HG02840 (cell line): ENCODE data around the gene RNF44.

Source experiments
- ATAC-seq: cut with Tn5 transposase; IDR thresholded peaks from one replicate; pipeline ENCODE4 v1.9.1; 2021; ENCODE audit warnings: mild to moderate bottlenecking, moderate library complexity, moderate number of reproducible peaks; ENCODE audit not compliant: unreplicated experiment, low FRiP score

The RNF44 gene

DNA sequence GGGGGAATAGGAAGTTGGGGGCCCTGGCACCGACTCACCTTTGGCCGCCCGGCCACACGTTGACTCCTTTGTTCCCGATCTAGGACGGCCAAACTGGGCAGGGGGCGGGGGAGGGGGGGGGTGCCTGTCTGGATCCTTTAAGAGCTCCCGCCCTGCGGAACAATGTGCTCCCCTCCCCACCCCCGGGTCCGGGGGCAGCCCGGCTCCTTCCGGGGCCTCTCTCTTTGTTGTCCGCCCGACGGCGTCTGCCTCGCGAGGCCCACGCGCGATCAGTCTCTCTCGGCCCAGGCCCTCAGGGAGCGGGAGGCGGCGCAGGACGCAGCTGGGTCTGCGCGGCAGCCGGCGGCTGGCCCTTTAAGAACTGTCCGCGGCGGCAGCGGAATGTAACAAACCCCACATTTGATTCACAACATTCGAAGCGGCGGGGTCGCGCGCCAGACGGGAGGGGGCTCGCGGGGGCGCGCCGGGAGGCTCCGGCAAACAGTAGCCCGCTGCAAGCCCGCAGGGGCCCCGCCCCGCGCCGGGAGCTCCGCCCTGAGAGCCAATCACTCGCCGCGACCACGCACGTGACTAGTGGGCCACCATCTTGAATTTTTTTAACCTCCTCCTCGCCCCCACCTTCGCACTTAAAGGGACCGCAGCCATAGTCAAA lies at the start of gene RNF44:
Gene RNF44 (minus strand): TSS at position 501 of the 652 bp plus-strand sequence. CDS start 4,930 bp downstream, outside the sequence.
- ATAC-seq, result peak; percentile 63

DNA sequence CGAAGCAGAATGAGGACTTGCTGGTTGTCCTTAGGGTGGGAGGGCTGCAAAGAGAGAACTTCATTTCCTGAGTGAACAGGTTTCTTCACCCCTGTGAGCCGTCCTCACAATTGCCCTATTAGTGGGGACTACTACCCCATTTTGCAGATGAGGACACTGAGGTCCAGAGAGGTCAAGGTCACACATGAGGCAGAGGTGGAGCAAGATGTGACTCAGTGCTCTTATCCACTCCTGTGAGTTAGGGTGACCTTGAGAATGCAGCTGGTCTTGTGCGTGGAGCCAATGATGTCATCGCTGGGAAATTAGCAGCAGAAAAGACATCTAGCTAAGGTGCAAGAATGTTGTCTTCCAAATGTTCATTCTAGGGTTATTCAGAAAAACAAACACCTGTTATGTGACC lies 45.9 kb upstream of the RNF44 start:
- ATAC-seq, result no peak

DNA sequence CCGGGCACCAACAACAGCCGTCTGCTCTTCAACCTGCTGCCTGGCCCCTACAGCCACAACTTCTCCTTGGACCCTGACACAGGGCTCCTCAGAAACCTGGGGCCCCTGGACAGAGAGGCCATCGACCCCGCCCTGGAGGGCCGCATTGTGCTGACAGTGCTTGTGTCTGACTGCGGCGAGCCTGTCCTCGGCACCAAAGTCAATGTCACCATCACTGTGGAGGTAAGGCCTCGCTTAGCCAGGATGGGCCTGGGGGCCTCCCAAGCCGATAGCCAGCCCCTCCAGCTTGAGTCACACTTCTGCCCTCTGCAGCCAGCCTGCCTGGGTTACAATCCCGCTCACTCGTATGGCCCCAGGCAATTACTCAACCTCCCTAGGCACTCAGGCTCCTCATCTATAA lies 44.2 kb upstream of the RNF44 start:
- no peak for ATAC-seq

DNA sequence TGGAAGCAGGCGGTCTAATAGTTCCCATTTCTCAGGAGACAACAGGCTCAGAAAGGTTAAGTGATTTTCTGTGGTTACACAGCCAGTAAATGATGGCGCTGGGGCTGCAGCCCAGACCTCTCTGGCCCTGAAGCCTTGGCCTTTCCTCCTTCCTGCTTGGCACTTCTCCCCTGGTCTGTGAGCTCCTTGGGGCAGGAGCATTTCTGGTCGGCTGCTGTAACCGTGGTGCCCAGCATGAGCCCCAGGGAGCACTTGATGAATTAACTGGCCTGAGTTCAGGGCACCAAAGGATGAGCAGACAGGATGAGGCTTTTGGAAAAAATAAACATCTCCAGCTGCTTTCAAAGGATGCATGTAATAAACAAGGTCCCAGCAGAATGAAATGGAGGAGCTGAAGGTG lies 42.1 kb upstream of the RNF44 start:
- ATAC-seq, result no peak

DNA sequence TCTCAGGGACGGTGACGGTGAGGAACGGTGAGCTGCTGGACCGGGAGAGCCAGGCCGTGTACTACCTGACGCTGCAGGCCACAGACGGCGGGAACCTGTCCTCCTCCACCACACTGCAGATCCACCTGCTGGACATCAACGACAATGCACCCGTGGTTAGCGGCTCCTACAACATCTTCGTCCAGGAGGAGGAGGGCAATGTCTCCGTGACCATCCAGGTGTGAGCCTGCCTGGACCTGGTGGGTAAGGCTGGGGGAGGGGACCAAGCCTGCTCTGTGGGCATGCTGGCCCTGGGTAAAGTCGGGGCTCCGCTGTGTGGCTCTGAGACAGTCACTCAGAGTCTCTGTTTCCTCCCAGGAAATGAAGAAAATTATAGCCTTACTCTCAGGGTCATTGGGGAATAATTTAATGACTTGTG lies 41.2 kb upstream of the RNF44 start:
- no peak for ATAC-seq

DNA sequence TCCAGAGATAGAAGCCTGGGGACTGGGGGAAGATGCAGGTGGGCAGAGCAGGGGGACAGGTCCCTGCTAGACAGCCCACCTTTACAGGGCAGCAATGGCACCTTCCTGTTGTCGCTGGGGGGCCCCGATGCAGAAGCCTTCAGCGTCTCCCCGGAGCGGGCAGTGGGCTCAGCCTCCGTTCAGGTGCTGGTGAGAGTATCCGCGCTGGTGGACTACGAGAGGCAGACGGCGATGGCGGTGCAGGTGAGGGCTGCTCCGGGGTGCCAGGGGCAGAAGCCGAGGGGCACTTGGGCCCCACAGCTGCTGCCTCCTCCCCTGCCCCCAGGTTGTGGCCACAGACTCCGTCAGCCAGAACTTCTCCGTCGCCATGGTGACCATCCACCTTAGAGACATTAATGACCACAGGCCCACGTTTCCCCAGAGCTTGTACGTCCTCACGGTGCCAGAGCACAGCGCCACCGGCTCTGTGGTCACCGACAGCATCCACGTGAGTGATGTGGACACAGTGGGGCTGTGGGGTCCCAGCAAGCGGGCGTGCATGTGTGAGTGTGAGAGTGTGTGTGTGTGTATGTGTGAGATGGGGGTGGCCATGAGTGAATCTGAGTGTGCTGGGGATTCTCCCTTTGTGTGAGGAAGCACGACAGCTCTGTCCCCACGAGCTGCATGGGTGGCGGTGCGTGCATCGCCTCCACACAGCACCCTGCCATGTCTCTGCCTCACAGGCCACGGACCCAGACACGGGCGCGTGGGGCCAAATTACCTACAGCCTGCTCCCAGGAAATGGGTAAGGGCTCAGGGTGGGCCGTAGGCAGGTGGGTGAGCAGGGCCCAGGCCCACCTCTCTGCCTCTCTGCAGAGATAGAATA lies 40.3 kb upstream of the RNF44 start:
- ATAC-seq, result no peak

DNA sequence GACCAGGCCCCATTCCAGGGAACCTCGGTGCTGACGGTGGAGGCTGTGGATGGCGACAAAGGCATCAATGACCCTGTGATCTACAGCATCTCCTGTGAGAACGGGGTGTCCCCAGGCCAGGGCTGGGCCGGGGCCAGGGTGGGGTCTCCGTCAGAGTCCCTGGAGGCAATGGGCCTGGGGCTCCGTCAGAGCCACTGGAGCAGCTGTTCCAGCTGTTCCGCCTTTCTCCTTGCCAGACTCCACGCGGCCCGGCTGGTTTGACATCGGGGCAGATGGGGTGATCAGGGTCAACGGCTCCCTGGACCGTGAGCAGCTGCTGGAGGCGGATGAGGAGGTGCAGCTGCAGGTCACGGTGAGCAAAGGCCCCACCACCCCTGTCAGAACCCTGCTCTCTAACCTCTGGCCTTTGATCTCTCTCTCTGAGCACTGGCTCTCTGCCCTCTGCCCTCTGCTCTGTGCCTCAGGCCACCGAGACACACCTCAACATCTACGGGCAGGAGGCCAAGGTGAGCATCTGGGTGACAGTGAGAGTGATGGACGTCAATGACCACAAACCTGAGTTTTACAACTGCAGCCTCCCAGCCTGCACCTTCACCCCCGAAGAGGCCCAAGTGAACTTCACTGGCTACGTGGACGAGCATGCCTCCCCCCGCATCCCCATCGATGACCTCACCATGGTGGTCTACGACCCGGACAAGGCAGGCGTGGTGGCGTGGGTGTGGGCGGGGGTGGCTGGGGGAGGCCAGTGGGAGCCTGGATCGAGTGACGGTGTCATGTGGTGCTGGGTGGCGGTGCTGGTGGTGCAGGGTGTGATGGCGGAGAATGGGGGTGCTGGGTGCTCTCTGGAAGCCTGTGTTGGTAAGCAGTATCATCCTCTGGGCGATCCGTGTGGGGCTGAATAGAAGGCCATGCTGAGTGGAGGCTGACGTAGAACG lies 38.6 kb upstream of the RNF44 start:
- no peak for ATAC-seq

DNA sequence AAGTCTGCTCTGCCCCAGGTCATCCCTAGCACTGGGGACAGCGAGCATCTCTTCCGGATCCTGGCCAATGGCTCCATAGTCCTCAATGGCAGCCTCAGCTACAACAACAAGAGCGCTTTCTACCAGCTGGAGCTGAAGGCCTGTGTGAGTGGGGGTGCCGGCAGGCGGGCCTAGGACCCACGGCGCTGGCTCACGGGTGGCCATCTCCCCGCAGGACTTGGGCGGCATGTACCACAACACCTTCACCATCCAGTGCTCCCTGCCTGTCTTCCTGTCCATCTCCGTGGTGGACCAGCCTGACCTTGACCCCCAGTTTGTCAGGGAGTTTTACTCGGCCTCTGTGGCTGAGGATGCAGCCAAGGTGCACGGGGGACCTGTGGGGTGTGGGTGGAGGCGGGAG lies 37.9 kb upstream of the RNF44 start:
- ATAC-seq, result no peak

DNA sequence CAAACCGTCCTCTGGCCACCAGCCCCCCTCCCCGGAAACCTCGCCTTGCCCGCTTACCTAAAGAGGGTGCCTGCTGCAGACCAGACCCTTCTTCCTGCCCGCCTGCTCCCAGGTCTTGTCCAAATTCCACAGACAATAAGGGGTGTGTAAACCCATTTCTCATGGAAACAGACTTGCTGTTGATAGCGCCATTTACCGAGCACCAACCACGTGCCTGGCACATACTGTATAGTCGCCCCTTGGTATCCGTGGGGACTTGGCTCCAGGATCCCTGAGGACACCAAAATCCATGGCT lies 37.0 kb upstream of the RNF44 start:
- ATAC-seq, result no peak

DNA sequence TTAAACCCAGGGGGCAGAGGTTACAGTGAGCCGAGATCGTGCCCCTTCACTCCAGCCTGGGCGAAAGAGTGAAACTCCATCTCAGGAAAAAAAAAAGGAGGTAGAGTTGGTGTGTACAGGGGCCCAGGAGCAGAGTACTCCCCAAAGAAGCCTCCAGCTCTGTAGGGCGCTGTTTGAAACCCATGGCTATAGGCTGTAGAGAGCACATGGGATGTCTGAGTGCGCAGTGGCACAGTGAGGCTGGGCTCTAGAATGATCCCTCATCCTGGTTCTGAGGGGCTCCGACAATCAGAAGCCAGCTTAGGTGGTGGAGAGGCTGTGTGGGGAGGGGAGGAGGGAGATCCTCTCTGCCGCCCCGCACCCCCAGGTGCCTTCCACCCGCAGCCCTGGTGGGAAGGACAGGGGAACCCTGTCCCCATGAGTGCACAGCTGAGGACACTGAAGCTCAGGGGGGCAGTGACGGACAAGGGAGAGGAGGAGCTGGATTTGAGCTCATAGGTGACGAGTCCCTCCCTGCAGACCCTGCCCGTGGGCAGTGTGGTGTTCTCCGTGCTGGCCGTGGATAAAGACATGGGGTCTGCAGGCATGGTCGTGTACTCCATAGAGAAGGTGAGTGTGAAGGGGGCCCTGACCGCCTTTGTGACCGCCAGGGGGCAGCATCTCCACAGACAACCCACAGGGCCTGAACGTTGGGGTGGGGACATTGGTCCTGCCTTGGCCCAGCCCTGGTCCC lies 36.5 kb upstream of the RNF44 start:
- no peak for ATAC-seq

DNA sequence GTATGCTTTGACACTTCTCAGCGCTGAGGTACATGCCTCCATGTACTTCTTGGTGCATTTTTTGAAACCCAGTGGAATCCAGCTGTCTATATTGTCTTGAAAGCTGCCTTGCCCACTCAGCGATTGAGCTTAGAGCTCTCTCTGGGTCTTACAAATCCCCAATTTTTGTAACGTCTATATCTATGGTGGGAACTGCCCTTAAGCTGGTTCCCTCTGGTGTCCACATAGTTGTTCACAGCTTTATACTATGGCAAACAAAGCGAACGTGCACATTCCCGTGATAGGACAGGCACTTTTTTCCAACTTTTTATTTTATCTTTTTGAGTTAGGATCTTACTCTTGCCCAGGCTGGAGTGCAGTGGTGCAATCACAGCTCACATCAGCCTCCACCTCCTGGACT lies 32.8 kb upstream of the RNF44 start:
- ATAC-seq, result no peak

DNA sequence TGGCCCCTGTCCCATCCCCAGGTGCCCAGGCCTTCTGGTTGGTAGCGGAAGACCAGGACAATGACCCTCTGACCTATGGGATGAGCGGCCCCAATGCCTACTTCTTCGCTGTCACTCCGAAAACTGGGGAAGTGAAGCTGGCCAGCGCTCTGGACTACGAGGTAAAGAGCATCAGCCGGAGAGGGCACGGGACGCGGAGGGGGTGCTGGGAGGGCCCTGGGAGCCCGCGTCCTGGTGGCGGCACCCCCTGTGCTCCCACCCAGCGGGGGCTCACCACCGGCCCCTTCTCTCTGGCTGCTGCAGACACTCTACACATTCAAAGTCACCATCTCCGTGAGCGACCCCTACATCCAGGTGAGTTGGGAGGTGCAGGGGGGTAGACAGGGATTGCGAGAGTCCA lies 31.5 kb upstream of the RNF44 start:
- no peak for ATAC-seq

DNA sequence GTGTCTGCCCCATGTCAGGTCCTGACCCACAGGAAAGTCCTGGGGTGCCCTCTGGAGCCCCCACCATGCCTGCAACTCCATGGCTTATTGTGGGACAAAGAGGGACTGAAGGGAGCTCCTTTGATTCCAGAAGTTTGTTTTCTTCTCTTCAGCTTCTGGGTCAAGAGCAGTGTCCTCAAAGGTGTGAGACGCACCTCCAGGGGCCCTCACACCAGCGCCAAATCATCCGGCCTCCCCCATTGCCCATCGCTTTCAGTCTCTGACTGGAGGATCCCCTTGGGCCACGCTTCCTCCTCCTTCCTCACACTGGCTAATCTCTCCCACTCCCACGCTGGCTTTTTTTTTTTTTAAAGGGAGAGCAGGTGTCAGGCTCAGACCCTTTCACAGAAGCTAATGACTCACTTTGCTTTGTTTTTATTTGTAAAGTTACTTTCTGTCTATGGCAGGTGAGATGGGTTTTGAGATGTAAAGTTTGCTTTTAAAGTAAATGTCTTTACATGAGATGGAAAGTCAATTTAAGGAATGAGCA lies 28.6 kb upstream of the RNF44 start:
- no peak for ATAC-seq

DNA sequence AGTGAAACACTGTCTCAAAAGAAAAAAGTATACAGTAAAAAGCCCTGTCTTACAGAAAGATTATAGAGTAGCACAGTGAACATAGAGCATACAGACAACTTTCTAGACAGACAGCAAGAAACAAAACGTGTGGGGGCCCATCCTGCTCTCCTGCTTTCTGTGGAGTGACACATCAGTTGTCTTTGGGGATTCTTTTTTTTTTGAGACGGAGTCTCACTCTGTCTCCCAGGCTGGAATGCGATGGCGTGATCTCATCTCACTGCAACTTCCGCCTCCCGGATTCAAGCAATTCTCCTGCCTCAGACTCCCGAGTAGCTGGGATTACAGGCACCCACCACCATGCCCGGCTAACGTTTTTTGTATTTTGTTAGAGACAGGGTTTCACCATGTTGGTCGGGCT lies 26.8 kb upstream of the RNF44 start:
- no peak for ATAC-seq

DNA sequence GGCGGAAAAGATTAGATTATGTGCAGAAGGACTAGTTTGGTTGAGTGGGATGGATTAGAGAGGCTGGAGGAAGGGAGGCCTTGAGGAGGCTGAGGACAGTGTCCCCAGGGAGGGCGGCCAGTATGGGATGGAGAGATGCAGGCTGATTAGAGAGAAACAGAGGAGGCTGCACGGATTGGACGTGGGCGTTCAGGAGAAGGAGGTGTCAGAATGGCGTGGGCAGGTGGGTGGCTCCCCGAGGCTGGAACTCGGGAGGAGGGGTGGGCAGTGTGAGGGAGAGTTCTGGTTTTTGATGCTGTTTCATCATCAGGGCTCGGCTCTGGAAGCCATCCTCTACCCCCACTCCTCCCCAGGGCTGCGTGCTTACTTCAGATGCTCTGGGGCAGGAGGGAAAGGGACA lies 25.0 kb upstream of the RNF44 start:
- no peak for ATAC-seq

DNA sequence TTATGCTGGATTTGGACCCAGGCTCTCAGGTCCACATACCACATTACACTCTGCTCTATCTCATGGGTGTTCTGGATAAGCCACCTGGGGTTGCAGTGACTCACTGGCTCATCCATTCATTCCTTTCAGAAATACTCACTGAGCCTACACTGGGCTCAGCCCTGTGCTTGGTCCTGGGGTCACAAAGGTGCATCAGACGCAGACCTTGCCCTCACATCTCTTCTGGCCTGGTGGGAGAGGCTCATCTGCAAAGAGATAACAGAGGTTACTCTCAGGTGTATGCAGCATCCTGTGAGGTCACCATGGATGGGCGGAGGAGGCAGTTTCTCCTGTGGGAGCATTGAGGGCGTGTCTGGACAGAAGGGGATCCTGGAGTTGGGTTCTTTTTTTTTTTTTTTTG lies 24.1 kb upstream of the RNF44 start:
- no peak for ATAC-seq

DNA sequence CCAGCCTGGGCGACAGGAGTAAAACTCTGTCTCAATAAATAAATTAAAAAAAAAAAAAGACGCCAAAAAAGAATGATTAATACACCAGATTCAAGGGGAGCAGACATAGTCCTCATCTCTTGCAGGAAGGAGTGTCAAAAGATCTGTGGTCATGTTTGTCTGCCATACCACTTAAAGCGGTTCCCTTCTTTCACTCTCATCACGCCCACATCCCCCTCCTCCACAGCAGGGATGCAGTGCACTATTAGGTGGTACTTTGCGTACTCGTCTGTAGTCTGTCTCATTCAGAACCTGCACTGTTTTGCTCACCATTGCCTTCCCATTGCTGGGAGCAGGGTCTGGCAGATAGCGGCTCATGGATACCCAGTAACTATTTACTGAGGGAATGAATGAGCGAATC lies 23.2 kb upstream of the RNF44 start:
- no peak for ATAC-seq

DNA sequence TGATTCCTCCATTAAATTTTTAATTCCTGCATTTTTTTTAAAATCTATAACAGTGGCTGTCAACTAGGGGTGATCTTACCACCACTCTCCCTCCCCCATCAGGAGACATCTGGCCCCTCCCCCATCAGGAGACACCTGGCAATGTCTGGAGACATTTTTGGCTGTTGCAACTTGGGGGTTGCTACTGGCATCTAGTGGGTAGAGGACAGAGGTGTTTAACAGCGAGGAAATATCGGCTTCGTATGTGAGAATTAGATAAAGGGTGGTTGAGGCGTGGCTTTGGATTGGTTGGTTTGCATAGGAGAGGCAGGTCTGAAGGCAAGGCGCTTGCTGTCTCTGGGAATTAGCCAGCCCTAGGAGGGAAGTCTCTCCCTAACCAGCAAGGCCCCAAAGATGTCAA lies 22.5 kb upstream of the RNF44 start:
- no peak for ATAC-seq

DNA sequence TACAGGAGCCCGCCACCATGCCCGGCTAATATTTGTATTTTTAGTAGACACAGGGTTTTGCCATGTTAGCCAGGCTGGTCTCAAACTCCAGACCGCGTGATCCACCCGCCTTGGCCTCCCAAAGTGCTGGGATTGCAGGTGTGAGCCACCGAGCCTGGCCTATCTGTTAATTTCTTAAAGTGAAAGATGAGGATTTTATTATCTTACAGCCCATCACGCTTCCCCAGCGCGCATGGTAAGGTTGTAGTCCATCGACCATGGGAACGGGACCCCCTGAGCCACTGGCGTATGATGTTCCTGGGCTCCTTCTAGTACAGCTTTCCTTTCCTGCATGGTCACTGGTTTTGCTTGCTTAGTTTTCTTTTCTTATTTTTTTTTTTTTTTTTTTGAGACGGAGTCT lies 20.6 kb upstream of the RNF44 start:
- ATAC-seq, result no peak
